Cardiac muscle cell (in vitro differentiated cells and primary cell): ENCODE data around the gene ARHGAP15. TPM values are rescaled to one million over a fixed set of nuclear protein-coding genes. Genes with fewer than 3 reads are reported as not detected.
A peak's percentile ranks its signal among the peaks of the same experiment; 100 is the strongest.

Experiments
- DNase-seq, 2 donors: peaks; one replicate each; pipeline versions ENCODE4 v3.0.0 to v3.0.0-alpha.2; 2010 to 2017; ENCODE audit warnings: low read depth in 1 of 2, low spot score in 1 of 2
- H3K27ac ChIP-seq: fragments of 200-600 bp; sonication (generic); 2 replicates; pipeline ENCODE4 v1.5.1; 2016
- H3K27me3 ChIP-seq: fragments of 200-600 bp; sonication (generic); 2 replicates; pipeline ENCODE4 v1.6.0; 2016; ENCODE audit warnings: control low read depth
- H3K36me3 ChIP-seq: fragments of 200-600 bp; sonication (generic); 2 replicates; pipeline ENCODE4 v1.5.1; 2016; ENCODE audit warnings: control low read depth
- H3K4me1 ChIP-seq: fragments of 200-600 bp; sonication (generic); 2 replicates; pipeline ENCODE4 v1.8.1; 2017; ENCODE audit warnings: low read depth, mild to moderate bottlenecking, mixed run types
- H3K4me3 ChIP-seq: fragments of 200-600 bp; sonication (generic); 2 replicates; pipeline ENCODE4 v1.5.1; 2016; ENCODE audit warnings: mild to moderate bottlenecking
- H3K9me3 ChIP-seq: fragments of 200-600 bp; sonication (generic); 2 replicates; pipeline ENCODE4 v1.5.1; 2017; ENCODE audit warnings: low read depth, mild to moderate bottlenecking, control low read depth
- CTCF ChIP-seq: IDR thresholded peaks from 2 replicates; pipeline ENCODE4 v1.5.1; 2012; ENCODE audit warnings: low read depth, mild to moderate bottlenecking, low read length
- polyA plus RNA-seq: library from polyadenylated mRNA; unstranded; fragments of >200 nt; fragmentation: Nextera tagmentation; extraction: Ambion mirVana; gene quantifications from 2 replicates; pipeline ENCODE4 v1.2.1, GENCODE V29; 2016
- total RNA-seq: library from RNA; depleted of rRNA; stranded (reverse); fragments of >200 nt; gene quantifications from 2 replicates; pipeline ENCODE4 v1.2.3, GENCODE V29; 2016

Gene ARHGAP15
- total and polyA plus RNA-seq, 2 experiments from 2014 or later: not detected

GRCh38 chr2:143758629-143759330 lies 629.6 kb downstream of the ARHGAP15 start:
- H3K4me3 ChIP-seq: no peak overlapping the region
- no peak overlapping the region for H3K27ac ChIP-seq
- no peaks in the 10 kb centered on the region for H3K27me3 ChIP-seq
- no peak for TF ChIP-seq CTCF
- no peaks in the 10 kb centered on the region for H3K9me3 ChIP-seq
- no peak for DNase-seq
- peaks cover 25% of the 10 kb centered on the region for H3K4me1 ChIP-seq
- no peaks in the 10 kb centered on the region for H3K36me3 ChIP-seq

GRCh38 chr2:143759455-143759854 lies 630.2 kb downstream of the ARHGAP15 start:
- peak in 1 of 2 donors; percentile 72 for DNase-seq
- no peaks in the 10 kb centered on the region for H3K27me3 ChIP-seq
- H3K9me3 ChIP-seq: no peaks in the 10 kb centered on the region
- no peaks in the 10 kb centered on the region for H3K36me3 ChIP-seq
- no peak for TF ChIP-seq CTCF
- no peak overlapping the region for H3K4me3 ChIP-seq
- peaks cover 21% of the 10 kb centered on the region for H3K4me1 ChIP-seq
- H3K27ac ChIP-seq: peak overlapping the region; percentile 10

DNA sequence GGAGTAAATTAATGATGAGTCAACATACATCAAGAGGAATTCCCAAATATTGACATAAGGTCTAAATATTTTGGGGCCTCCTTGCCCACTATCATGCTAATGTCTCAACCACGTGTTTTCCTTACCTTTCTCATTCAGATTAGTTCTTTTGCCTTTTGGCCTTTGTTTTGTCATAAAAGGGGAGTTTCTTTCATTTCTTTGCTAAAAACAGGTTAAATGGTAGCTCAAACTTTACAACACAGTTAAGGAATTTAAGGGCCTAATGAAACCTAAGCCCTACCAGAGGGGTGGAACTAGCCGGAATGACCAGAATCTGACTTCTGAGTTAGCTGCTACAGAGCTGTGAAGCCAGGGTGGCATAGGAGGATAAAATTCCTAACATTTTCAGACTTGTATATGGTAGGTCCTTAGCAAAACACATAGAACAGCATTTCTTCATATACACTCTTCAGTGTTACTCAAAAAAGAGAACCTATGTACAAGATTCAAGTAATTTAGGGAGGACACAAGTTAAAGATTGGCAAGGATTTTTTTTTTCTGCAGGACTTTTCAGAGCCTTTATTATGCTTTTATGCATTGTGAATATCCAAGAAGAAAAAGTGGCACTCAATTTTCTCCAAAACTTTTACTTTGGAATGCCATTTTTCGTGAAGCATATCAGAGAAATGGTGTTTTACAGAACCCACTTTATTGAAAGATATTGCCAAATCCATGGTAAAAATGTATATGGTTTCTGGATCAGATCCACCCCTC lies 633.1 kb downstream of the ARHGAP15 start:
- no peak overlapping the region for H3K27ac ChIP-seq
- no peak for DNase-seq

DNA sequence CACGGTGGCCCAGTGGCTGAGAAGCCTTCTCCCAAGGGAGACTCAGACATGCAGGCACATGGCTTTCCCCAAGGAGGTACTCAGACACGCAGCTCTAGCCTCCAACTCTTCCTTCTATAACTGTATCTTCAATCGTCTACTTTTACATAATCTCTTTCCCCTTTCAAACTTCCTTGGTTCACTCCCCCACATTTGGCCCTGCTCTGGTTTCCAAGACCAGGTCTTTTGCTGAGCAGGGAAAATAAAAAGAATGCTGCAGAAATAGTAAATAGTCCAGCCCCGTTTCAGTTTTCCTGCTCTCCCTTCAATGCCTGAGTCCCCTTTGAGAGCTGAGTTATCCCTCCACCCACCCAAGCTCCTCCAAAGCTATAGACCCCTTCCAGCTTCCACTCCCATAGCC lies 635.0 kb downstream of the ARHGAP15 start:
- no peaks in the 10 kb centered on the region for H3K36me3 ChIP-seq
- no peaks in the 10 kb centered on the region for H3K9me3 ChIP-seq
- H3K27ac ChIP-seq: no peak overlapping the region
- no peak overlapping the region for H3K4me3 ChIP-seq
- peak in 1 of 2 donors; percentile 31 for DNase-seq
- no peaks in the 10 kb centered on the region for H3K27me3 ChIP-seq
- TF ChIP-seq CTCF: no peak
- H3K4me1 ChIP-seq: peaks cover 18% of the 10 kb centered on the region

More for the DNA sequence above, 633.1 kb downstream of the ARHGAP15 start:
- Histone ChIP-seq H3K4me3 (no peak overlapping the region), H3K27me3 (no peaks in the 10 kb centered on the region), H3K36me3 (no peaks in the 10 kb centered on the region), H3K4me1 (peaks cover 18% of the 10 kb centered on the region), H3K9me3 (no peaks in the 10 kb centered on the region)
- no peak for TF ChIP-seq CTCF

GRCh38 chr2:143764706-143765105 lies 635.5 kb downstream of the ARHGAP15 start:
- no peaks in the 10 kb centered on the region for H3K36me3 ChIP-seq
- no peak overlapping the region for H3K27ac ChIP-seq
- no peak for TF ChIP-seq CTCF
- no peak for DNase-seq
- H3K4me1 ChIP-seq: peaks cover 16% of the 10 kb centered on the region
- no peaks in the 10 kb centered on the region for H3K27me3 ChIP-seq
- no peak overlapping the region for H3K4me3 ChIP-seq
- H3K9me3 ChIP-seq: no peaks in the 10 kb centered on the region
